HepG2 (cell line): ENCODE measurements around the gene KRTAP10-8. TPM values are rescaled to one million over a fixed set of nuclear protein-coding genes. Genes with fewer than 3 reads are reported as not detected.

Source experiments
- ELF1 ChIP-seq: sonication (generic); formaldehyde crosslinking; IDR thresholded peaks from 2 replicates; pipeline ENCODE4 v1.4.0; 2020; ENCODE audit warnings: missing genetic modification reagents
- EP300 ChIP-seq, 3 experiments: sonication (generic) in 1 of 3; formaldehyde crosslinking in 1 of 3; IDR thresholded peaks; 2 replicates each; pipeline versions ENCODE4 v1.5.1 to v1.6.1; 2011 to 2020; ENCODE audit warnings: low read depth in 2 of 3, low read length in 2 of 3, borderline replicate concordance in 1 of 3, improper control_type of control experiment in 1 of 3, mild to moderate bottlenecking in 1 of 3, missing genetic modification reagents in 1 of 3, moderate library complexity in 1 of 3
- GLI4 ChIP-seq: sonication (generic); formaldehyde crosslinking; IDR thresholded peaks from 2 replicates; pipeline ENCODE4 v1.5.1; 2020; ENCODE audit warnings: missing genetic modification reagents, mild to moderate bottlenecking, moderate library complexity, borderline replicate concordance
- HDAC1 ChIP-seq: sonication (generic); formaldehyde crosslinking; IDR thresholded peaks from 2 replicates; pipeline ENCODE4 v1.5.1; 2020; ENCODE audit warnings: mild to moderate bottlenecking, missing genetic modification reagents
- HIVEP1 ChIP-seq: sonication (generic); formaldehyde crosslinking; IDR thresholded peaks from 2 replicates; pipeline ENCODE4 v1.4.0; 2020; ENCODE audit warnings: mild to moderate bottlenecking, missing genetic modification reagents
- HNF4G ChIP-seq, 2 experiments: sonication (generic) in 1 of 2; formaldehyde crosslinking in 1 of 2; IDR thresholded peaks; 2 replicates each; pipeline versions ENCODE4 v1.4.0 to v1.6.1; 2011 to 2020; ENCODE audit warnings: borderline replicate concordance in 2 of 2, low read depth in 2 of 2, mild to moderate bottlenecking in 2 of 2, low read length in 1 of 2, missing genetic modification reagents in 1 of 2, moderate library complexity in 1 of 2
- KAT2B ChIP-seq: fragments of 150-350 bp; IDR thresholded peaks from 2 replicates; pipeline ENCODE4 v1.6.1; 2014; ENCODE audit warnings: low read depth, low read length, borderline replicate concordance
- NCOA1 ChIP-seq: sonication (generic); formaldehyde crosslinking; IDR thresholded peaks from 2 replicates; pipeline ENCODE4 v1.9.0; 2021; ENCODE audit warnings: missing genetic modification reagents
- NONO ChIP-seq, 2 experiments: fragments of 450-650 bp in 1 of 2; sonication (generic) in 1 of 2; formaldehyde crosslinking in 1 of 2; IDR thresholded peaks in 1 of 2; conservative IDR thresholded peaks in 1 of 2; 2 replicates each; pipeline versions ENCODE4 v1.6.1 to v1.8.0; 2017 to 2022; ENCODE audit warnings: mild to moderate bottlenecking in 1 of 2, missing genetic modification reagents in 1 of 2, moderate library complexity in 1 of 2
- SRY ChIP-seq: sonication (generic); formaldehyde crosslinking; IDR thresholded peaks from 2 replicates; pipeline ENCODE4 v1.8.0; 2022; ENCODE audit warnings: mild to moderate bottlenecking, missing genetic modification reagents
- ZNF234 ChIP-seq: sonication (generic); formaldehyde crosslinking; conservative IDR thresholded peaks from 2 replicates; pipeline ENCODE4 v1.5.1; 2020; ENCODE audit warnings: mild to moderate bottlenecking, missing genetic modification reagents
- ZNF251 ChIP-seq: sonication (generic); formaldehyde crosslinking; IDR thresholded peaks from 2 replicates; pipeline ENCODE4 v1.9.0; 2021; ENCODE audit warnings: mild to moderate bottlenecking, missing genetic modification reagents
- ZNF264 ChIP-seq: sonication (generic); formaldehyde crosslinking; IDR thresholded peaks from 2 replicates; pipeline ENCODE4 v1.4.0; 2020; ENCODE audit warnings: missing genetic modification reagents
- ZNF558 ChIP-seq: sonication (generic); formaldehyde crosslinking; IDR thresholded peaks from 2 replicates; pipeline ENCODE4 v1.9.0; 2022; ENCODE audit warnings: mild to moderate bottlenecking, missing genetic modification reagents, borderline replicate concordance
- polyA plus RNA-seq, 8 experiments: library from polyadenylated mRNA; depleted of rRNA in 3 of 8; stranded (reverse) in 7 of 8; unstranded in 1 of 8; fragments of >200 nt; fragmentation: Illumina TruSeq in 4 of 8; extraction: Trizol in 4 of 8; gene quantifications; 2 replicates each; pipeline versions ENCODE4 v1.2.1 to v1.2.3, GENCODE V29; 2011 to 2016; ENCODE audit warnings: low read depth in 4 of 8, missing spikeins in 1 of 8, mixed read lengths in 1 of 8; ENCODE audit not compliant: insufficient read depth in 1 of 8
- total RNA-seq, 5 experiments: library from RNA; depleted of rRNA; stranded (reverse); fragments of >200 nt; fragmentation: Illumina TruSeq; extraction: Trizol; gene quantifications; 2 replicates each; pipeline ENCODE4 v1.2.3, GENCODE V29; 2016; ENCODE audit warnings: low read depth in 1 of 5
- TF ChIP-seq, protein P1 (sequence below): sonication (generic); formaldehyde crosslinking; IDR thresholded peaks from 2 replicates; pipeline ENCODE4 v1.5.1; 2020; ENCODE audit warnings: mild to moderate bottlenecking, missing genetic modification reagents, moderate library complexity
- TF ChIP-seq, protein P2 (sequence below): IDR thresholded peaks from 2 replicates; pipeline ENCODE4 v1.6.1; 2016; ENCODE audit warnings: low read depth
- TF ChIP-seq, protein P3 (sequence below): sonication (generic); formaldehyde crosslinking; IDR thresholded peaks from 2 replicates; pipeline ENCODE4 v1.5.1; 2020; ENCODE audit warnings: mild to moderate bottlenecking, missing genetic modification reagents

The KRTAP10-8 gene
- total and polyA plus RNA-seq, 2 of the 13 experiments (the other 11 are each of a cell fraction or from before 2014, with no cell fraction given), result not detected

DNA sequence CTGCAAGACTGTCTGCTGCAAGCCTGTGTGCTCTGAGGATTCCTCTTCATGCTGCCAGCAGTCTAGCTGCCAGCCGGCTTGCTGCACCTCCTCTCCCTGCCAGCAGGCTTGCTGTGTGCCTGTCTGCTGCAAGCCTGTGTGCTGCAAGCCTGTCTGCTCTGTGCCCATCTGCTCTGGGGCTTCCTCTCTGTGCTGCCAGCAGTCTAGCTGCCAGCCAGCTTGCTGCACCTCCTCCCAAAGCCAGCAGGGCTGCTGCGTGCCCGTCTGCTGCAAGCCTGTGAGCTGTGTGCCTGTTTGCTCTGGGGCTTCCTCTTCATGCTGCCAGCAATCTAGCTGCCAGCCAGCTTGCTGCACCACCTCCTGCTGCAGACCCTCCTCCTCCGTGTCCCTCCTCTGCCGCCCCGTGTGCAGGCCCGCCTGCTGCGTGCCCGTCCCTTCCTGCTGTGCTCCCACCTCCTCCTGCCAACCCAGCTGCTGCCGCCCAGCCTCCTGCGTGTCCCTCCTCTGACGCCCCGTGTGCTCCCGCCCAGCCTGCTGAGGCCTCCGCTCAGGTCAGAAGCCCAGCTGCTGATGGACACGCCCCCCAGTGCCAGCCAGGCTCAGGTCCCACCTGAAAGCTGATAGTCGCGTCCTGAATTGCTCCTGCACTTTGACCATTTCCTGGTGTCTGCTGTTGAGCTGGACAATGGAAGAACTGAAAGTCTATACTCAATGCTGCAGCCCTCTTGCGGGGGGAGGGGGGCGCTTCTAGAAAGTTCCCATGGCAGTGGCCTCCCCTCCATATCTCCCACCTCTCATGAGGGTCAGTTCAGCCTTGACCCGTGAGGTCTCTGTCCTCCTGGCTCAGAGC, 37.2 kb upstream of the KRTAP10-8 start (continued):
- TF ChIP-seq EP300 (IDR thresholded peaks at IDR 0.05; ENCODE audit: low read depth in 2 of 2, low read length in 2 of 2) (peak in 1 of 2 experiments; percentile 38; a peak in 1 of 4 replicates), EP300 (CRISPR knock-in tag; IDR thresholded peaks at IDR 0.05; ENCODE audit: borderline replicate concordance) (no peak), HIVEP1 (CRISPR knock-in tag) (no peak; the same call in 1 of the 2 replicates), ZNF234 (CRISPR knock-in tag) (no peak), NONO (IDR thresholded peaks at IDR 0.05) (no peak), NONO (CRISPR knock-in tag; conservative IDR thresholded peaks at IDR 0.05) (peak; percentile 79), HDAC1 (peak; percentile 69), ZNF251 (CRISPR knock-in tag) (0 out of 2 replicates have a peak, but pooled peaks have one; percentile 5), SRY (CRISPR knock-in tag) (no peak), NCOA1 (CRISPR knock-in tag) (peak; percentile 29; the same call in 1 of the 2 replicates), KAT2B (no peak), GLI4 (CRISPR knock-in tag) (0 out of 2 replicates have a peak, but pooled peaks have one; percentile 57), HNF4G (IDR thresholded peaks at IDR 0.05; ENCODE audit: borderline replicate concordance, low read depth, low read length) (peak; percentile 54; the same call in 1 of the 2 replicates), HNF4G (CRISPR knock-in tag; IDR thresholded peaks at IDR 0.05; ENCODE audit: borderline replicate concordance, low read depth) (no peak; the same call in 1 of the 2 replicates), ELF1 (CRISPR knock-in tag) (peak; percentile 71), ZNF558 (CRISPR knock-in tag) (no peak), ZNF264 (CRISPR knock-in tag) (peak; percentile 63; the same call in 1 of the 2 replicates)
- TF ChIP-seq, protein P1, sequence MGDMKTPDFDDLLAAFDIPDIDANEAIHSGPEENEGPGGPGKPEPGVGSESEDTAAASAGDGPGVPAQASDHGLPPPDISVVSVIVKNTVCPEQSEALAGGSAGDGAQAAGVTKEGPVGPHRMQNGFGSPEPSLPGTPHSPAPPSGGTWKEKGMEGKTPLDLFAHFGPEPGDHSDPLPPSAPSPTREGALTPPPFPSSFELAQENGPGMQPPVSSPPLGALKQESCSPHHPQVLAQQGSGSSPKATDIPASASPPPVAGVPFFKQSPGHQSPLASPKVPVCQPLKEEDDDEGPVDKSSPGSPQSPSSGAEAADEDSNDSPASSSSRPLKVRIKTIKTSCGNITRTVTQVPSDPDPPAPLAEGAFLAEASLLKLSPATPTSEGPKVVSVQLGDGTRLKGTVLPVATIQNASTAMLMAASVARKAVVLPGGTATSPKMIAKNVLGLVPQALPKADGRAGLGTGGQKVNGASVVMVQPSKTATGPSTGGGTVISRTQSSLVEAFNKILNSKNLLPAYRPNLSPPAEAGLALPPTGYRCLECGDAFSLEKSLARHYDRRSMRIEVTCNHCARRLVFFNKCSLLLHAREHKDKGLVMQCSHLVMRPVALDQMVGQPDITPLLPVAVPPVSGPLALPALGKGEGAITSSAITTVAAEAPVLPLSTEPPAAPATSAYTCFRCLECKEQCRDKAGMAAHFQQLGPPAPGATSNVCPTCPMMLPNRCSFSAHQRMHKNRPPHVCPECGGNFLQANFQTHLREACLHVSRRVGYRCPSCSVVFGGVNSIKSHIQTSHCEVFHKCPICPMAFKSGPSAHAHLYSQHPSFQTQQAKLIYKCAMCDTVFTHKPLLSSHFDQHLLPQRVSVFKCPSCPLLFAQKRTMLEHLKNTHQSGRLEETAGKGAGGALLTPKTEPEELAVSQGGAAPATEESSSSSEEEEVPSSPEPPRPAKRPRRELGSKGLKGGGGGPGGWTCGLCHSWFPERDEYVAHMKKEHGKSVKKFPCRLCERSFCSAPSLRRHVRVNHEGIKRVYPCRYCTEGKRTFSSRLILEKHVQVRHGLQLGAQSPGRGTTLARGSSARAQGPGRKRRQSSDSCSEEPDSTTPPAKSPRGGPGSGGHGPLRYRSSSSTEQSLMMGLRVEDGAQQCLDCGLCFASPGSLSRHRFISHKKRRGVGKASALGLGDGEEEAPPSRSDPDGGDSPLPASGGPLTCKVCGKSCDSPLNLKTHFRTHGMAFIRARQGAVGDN (CRISPR knock-in tag), result peak; percentile 91
- TF ChIP-seq, protein P2, sequence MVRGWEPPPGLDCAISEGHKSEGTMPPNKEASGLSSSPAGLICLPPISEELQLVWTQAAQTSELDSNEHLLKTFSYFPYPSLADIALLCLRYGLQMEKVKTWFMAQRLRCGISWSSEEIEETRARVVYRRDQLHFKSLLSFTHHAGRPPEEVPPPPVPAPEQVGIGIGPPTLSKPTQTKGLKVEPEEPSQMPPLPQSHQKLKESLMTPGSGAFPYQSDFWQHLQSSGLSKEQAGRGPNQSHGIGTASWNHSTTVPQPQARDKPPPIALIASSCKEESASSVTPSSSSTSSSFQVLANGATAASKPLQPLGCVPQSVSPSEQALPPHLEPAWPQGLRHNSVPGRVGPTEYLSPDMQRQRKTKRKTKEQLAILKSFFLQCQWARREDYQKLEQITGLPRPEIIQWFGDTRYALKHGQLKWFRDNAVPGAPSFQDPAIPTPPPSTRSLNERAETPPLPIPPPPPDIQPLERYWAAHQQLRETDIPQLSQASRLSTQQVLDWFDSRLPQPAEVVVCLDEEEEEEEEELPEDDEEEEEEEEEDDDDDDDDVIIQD, result no peak
- TF ChIP-seq, protein P3, sequence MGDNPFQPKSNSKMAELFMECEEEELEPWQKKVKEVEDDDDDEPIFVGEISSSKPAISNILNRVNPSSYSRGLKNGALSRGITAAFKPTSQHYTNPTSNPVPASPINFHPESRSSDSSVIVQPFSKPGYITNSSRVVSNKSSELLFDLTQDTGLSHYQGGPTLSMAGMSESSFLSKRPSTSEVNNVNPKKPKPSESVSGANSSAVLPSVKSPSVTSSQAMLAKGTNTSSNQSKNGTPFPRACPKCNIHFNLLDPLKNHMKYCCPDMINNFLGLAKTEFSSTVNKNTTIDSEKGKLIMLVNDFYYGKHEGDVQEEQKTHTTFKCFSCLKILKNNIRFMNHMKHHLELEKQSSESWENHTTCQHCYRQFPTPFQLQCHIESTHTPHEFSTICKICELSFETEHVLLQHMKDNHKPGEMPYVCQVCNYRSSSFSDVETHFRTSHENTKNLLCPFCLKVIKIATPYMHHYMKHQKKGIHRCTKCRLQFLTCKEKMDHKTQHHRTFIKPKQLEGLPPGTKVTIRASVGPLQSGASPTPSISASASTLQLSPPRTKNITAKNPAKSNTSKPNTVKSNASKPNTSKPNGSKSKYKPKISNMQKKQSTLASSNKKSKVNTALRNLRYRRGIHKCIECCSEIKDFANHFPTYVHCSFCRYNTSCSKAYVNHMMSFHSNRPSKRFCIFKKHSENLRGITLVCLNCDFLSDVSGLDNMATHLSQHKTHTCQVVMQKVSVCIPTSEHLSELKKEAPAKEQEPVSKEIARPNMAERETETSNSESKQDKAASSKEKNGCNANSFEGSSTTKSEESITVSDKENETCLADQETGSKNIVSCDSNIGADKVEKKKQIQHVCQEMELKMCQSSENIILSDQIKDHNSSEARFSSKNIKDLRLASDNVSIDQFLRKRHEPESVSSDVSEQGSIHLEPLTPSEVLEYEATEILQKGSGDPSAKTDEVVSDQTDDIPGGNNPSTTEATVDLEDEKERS (CRISPR knock-in tag), result no peak
